SHP77 (cell line): ENCODE results near the gene GDPD5.

Experiments used
- DNase-seq, 2 experiments: peaks; one replicate each; lab custom pipeline; 2025; lab: John Stamatoyannopoulos, UW

GDPD5 gene

GRCh38 chr11:75534259-75535069 is 8.7 kb upstream of the GDPD5 start:
- DNase-seq, result peak in 1 of 2 experiments; percentile 36

GRCh38 chr11:75533896-75534258 is 8.1 kb upstream of the GDPD5 start:
- no peak for DNase-seq

GRCh38 chr11:75532200-75533048 is 6.7 kb upstream of the GDPD5 start:
- peak; percentile 75 to 78 for DNase-seq

- DNase-seq, result no peak
Measured at GRCh38 chr11:75531325-75531724, 5.6 kb upstream of the GDPD5 start.

- no peak for DNase-seq
Measured at GRCh38 chr11:75530577-75530976, 4.8 kb upstream of the GDPD5 start.

- no peak for DNase-seq
Measured at GRCh38 chr11:75527938-75528735, 2.4 kb upstream of the GDPD5 start.

- no peak for DNase-seq
Measured at GRCh38 chr11:75527130-75527529, 1.4 kb upstream of the GDPD5 start.

- DNase-seq, result no peak
Measured at GRCh38 chr11:75526192-75526541, 426 bp upstream of the GDPD5 start.

GRCh38 chr11:75524665-75525432 is 892 bp downstream of the GDPD5 start:
- DNase-seq, result peak in 1 of 2 experiments; percentile 12

GRCh38 chr11:75523811-75524664 is 1.7 kb downstream of the GDPD5 start:
- no peak for DNase-seq

GRCh38 chr11:75523189-75523588 is 2.6 kb downstream of the GDPD5 start:
- peak in 1 of 2 experiments; percentile 24 for DNase-seq

GRCh38 chr11:75522286-75523044 is 3.3 kb downstream of the GDPD5 start:
- DNase-seq, result no peak

- DNase-seq, result no peak
Measured at GRCh38 chr11:75520688-75521087, 5.1 kb downstream of the GDPD5 start.

GRCh38 chr11:75518771-75519653 is 6.7 kb downstream of the GDPD5 start:
- DNase-seq, result peak in 1 of 2 experiments; percentile 34

GRCh38 chr11:75518204-75518549 is 7.6 kb downstream of the GDPD5 start:
- no peak for DNase-seq

- DNase-seq, result no peak
Measured at GRCh38 chr11:75516886-75517285, 8.9 kb downstream of the GDPD5 start.

GRCh38 chr11:75516140-75516539 is 9.6 kb downstream of the GDPD5 start:
- no peak for DNase-seq

GRCh38 chr11:75514596-75514995 is 11.1 kb downstream of the GDPD5 start:
- DNase-seq, result no peak

- DNase-seq, result no peak
Measured at GRCh38 chr11:75513250-75513649, 12.5 kb downstream of the GDPD5 start.
